ENCODE results near the gene RNF126. TPM values are rescaled to one million over a fixed set of nuclear protein-coding genes. Genes with fewer than 3 reads are reported as not detected.

The RNF126 gene
- total RNA-seq, 6 experiments from 2014 or later = 18.3 to 85.0 (median 28.8) TPM

- WGBS (ENCODE audit: insufficient coverage, low coverage, low lambda C conversion rate, missing lambda C conversion rate) = 48% methylated on average over 6 of the region's 17 CpGs
- Histone ChIP-seq H3K9me3 (no peaks in the 10 kb centered on the region), H3K4me3 (no peak overlapping the region), H3K4me1 (no peaks in the 10 kb centered on the region), H3K27me3 (no peaks in the 10 kb centered on the region), H3K27ac (no peak overlapping the region), H3K36me3 (no peaks in the 10 kb centered on the region)
- intact Hi-C loops (cut with DNase I) = no loop called here
- DNase-seq (no peak), ATAC-seq (no peak)
- no peak for TF ChIP-seq CTCF (IDR thresholded peaks at IDR 0.05)
- TF ChIP-seq POLR2A (IDR thresholded peaks at IDR 0.05) = no peak
Observed at GRCh38 chr19:686589-687297, 23.7 kb upstream of the RNF126 start.

- Histone ChIP-seq H3K27me3 (no peaks in the 10 kb centered on the region), H3K36me3 (no peaks in the 10 kb centered on the region), H3K4me3 (no peak overlapping the region), H3K4me1 (no peaks in the 10 kb centered on the region), H3K27ac (no peak overlapping the region), H3K9me3 (no peaks in the 10 kb centered on the region)
- TF ChIP-seq POLR2A (IDR thresholded peaks at IDR 0.05) (no peak), CTCF (IDR thresholded peaks at IDR 0.05) (no peak)
- DNase-seq (no peak), ATAC-seq (no peak)
- intact Hi-C loops (cut with DNase I) = no loop called here
- WGBS (ENCODE audit: insufficient coverage, low coverage, low lambda C conversion rate, missing lambda C conversion rate) = 0% methylated on average over 1 of the region's 31 CpGs
Observed at GRCh38 chr19:685454-685931, 22.5 kb upstream of the RNF126 start.

- intact Hi-C loops (cut with DNase I) = no loop called here
- no peak for ATAC-seq
- H3K27me3 ChIP-seq = no peaks in the 10 kb centered on the region
- no peak overlapping the region for H3K27ac ChIP-seq
- H3K9me3 ChIP-seq = no peaks in the 10 kb centered on the region
- peaks cover 0 to 7% (median 0%) of the 10 kb centered on the region in 4 donors for H3K4me1 ChIP-seq
- no peak for DNase-seq
- WGBS (ENCODE audit: insufficient coverage, low coverage, low lambda C conversion rate, missing lambda C conversion rate) = no CpG with 5 or more reads among the region's 25 CpGs
- TF ChIP-seq POLR2A (IDR thresholded peaks at IDR 0.05) = no peak
- no peak for TF ChIP-seq CTCF (IDR thresholded peaks at IDR 0.05)
- no peak overlapping the region for H3K4me3 ChIP-seq
- H3K36me3 ChIP-seq = no peaks in the 10 kb centered on the region
Observed at GRCh38 chr19:682678-683320, 19.8 kb upstream of the RNF126 start.

- 3% methylated on average over 6 of the region's 54 CpGs for WGBS (ENCODE audit: insufficient coverage, low coverage, low lambda C conversion rate, missing lambda C conversion rate)
- DNase-seq = peak in 2 of 3 donors; percentile 93 to 95
- no peaks in the 10 kb centered on the region for H3K9me3 ChIP-seq
- H3K27ac ChIP-seq = peak overlapping the region in 1 of 3 donors; percentile 48
- peaks cover 0 to 11% (median 0%) of the 10 kb centered on the region in 4 donors for H3K4me1 ChIP-seq
- no peaks in the 10 kb centered on the region for H3K36me3 ChIP-seq
- intact Hi-C loops (cut with DNase I) = no loop called here
- TF ChIP-seq POLR2A (IDR thresholded peaks at IDR 0.05) = no peak
- TF ChIP-seq CTCF (IDR thresholded peaks at IDR 0.05) = no peak
- H3K4me3 ChIP-seq = peak overlapping the region in 2 of 3 donors; percentile 34 to 83
- no peak for ATAC-seq
- no peaks in the 10 kb centered on the region for H3K27me3 ChIP-seq
Observed at GRCh38 chr19:681029-682019, 18.3 kb upstream of the RNF126 start.
